8988T (cell line): Measurements from ENCODE around the gene NELFCD.
A peak's percentile ranks its signal among the peaks of the same experiment; 100 is the strongest.
"Not testable (repeated sequence)": the region's sequence is repeated elsewhere in the genome, so short reads cannot be mapped to it uniquely, and the experiment has no call there.

Experiments
- DNase-seq: peaks from one replicate; pipeline ENCODE4 v3.0.0; 2011

Gene NELFCD

GRCh38 chr20:58980711-58981627 is at the start of gene NELFCD:
Gene NELFCD (plus strand): TSS chr20:58981256. CDS start chr20:58981310, 54 bp downstream.
- DNase-seq: peak; percentile 99

DNA sequence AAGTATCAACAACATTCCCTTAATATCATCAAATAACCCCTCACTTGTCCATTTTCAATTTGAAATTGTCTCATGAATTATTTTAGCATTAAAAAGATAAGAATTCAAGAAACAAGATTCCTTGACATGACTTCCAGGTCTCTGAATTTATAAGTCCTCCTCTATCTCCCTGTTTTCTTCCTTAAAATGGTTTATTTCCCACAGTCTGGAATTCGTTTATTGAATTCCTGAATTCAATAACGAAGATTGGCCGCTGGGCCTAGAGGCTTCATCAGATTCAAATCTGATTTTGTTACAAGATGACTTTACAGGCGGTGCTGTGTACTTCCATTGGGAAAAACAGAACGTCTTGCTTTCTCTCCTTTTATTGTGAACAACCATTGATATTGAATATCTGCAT is 48.9 kb upstream of the NELFCD start:
- no peak for DNase-seq

DNA sequence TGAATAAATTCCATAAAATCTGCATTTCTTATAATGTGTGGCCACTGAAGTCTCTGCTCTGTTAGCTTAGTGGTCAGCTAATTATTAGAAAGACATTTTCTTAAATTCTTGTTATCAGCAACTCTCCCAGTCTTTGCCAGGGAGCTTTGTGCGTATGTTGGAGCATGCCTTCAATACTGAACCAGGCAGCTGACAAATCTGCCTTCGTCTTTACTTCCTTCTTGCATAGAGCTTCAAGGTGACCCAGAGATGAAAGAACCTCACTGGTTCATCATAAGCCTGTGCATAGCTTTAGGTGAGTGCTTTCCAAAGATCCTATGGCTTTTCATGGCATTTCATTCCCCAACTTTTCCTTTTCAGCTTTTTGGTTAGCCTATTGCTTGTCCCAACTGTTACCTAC is 43.0 kb upstream of the NELFCD start:
- no peak for DNase-seq

DNA sequence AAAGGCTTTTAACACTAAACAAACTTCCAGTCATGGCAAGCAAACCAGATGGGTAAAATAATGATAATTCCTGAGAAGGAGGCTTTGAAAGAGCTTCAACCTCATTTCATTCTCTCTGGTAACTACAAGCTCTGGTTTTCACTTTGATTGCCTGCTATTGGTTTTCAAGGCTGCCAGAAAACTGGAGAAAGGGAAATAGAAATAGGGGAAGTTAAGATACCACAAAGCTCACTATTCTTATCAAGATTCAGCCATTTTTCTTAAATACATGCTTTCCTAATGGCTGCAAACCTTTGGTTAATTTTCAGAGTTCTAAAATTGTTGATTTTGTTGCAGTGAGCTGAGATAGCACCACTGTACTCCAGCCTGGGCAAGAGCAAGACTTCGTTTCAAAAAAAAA is 42.5 kb upstream of the NELFCD start:
- no peak for DNase-seq

- DNase-seq: no peak
These were observed 39.6 kb upstream of the NELFCD start for GRCh38 chr20:58941471-58941870.

- DNase-seq: no peak
These were observed 38.5 kb upstream of the NELFCD start for GRCh38 chr20:58942549-58942948.

- no peak for DNase-seq
These were observed 36.4 kb upstream of the NELFCD start for GRCh38 chr20:58944610-58945009.

DNA sequence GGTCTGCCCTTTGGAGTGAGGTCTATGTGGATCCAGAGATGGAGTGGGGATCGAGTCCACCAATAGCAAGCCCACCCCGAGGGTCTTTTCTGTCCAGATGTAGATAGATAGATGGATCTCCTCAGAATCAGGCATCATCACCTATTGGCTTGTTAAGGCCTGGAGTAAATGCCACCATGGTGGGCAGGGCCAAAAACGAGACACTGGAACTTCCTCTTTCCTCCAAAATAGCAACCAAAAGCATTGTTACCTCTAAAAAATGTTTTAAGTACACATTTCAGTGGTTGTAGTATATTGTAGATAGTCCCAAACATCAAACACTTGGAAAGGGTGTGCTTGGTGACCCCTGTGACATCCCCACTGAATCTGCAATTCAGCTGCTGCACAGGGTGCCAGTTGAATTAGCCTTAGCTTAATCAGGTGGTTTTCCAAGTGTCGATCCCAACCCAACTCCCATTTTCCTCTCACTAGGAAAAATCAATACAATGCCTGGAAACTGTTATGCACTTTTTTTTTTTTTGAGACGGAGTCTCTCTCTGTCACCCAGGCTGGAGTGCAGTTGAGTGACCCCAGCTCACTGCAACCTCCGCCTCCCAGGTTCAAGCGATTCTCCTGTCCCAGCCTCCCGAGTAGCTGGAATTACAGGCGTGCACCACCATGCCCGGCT is 35.0 kb upstream of the NELFCD start:
- no peak for DNase-seq

- DNase-seq: not testable (repeated sequence)
These were observed 33.2 kb upstream of the NELFCD start for GRCh38 chr20:58947797-58948388.

- no peak for DNase-seq
These were observed 30.5 kb upstream of the NELFCD start for GRCh38 chr20:58950603-58951002.

GRCh38 chr20:58953050-58953449 is 28.0 kb upstream of the NELFCD start:
- no peak for DNase-seq

- DNase-seq: no peak
These were observed 25.0 kb upstream of the NELFCD start for GRCh38 chr20:58956078-58956477.

GRCh38 chr20:58959652-58960051 is 21.4 kb upstream of the NELFCD start:
- DNase-seq: no peak

- no peak for DNase-seq
These were observed 17.9 kb upstream of the NELFCD start for GRCh38 chr20:58963060-58963584.

DNA sequence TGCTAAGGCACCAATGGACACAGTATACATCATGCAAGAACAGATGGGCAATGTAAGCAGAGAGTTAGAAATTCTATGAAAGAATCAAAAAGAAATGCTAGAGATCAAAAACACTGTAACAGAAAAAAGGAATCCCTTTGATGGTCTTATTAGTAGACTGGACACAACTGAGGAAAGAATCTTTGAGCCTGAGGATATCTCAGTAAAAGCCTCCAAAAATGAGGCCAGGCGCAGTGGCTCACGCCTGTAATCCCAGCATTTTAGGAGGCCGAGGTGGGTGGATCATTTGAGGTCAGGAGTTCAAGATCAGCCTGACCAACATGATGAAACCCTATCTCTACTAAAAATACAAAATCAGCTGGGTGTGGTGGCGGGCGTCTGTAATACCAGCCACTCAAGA is 17.1 kb upstream of the NELFCD start:
- not testable (repeated sequence) for DNase-seq

- DNase-seq: no peak
These were observed 15.6 kb upstream of the NELFCD start for GRCh38 chr20:58965270-58966064.

- no peak for DNase-seq
These were observed 13.2 kb upstream of the NELFCD start for GRCh38 chr20:58967652-58968429.

- no peak for DNase-seq
These were observed 11.6 kb upstream of the NELFCD start for GRCh38 chr20:58969439-58969838.

GRCh38 chr20:58970146-58970545 is 10.9 kb upstream of the NELFCD start:
- no peak for DNase-seq

- DNase-seq: no peak
These were observed 9.6 kb upstream of the NELFCD start for GRCh38 chr20:58971429-58971828.

DNA sequence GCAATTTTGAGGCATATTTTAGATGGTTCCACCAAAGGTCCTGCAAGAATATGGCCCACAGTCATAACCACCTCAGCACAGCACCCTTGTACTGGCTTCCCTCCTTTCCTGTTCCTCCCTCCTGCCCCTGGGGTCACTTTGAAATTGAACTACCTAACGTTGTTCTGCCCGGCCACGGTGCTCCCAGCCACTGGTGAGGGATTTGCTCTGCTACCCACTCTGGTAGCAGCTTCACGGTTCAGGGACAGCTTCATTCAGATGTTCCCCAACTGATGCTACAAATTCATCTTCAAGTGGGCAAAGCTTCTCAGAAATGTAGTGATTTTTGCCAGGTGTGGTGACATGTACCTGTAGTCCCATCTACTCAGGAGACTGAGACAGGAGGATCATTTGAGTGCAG is 7.9 kb upstream of the NELFCD start:
- no peak for DNase-seq

GRCh38 chr20:58973866-58974265 is 7.2 kb upstream of the NELFCD start:
- DNase-seq: no peak
